T-cell (primary cell): ENCODE measurements around the gene MTOR. TPM values are rescaled to one million over a fixed set of nuclear protein-coding genes. Genes with fewer than 3 reads are reported as not detected.

Experiments
- ATAC-seq, 4 experiments: fragments of 200-7000 bp in 3 of 4; fragments of 150-1000 bp in 1 of 4; cut with Tn5 transposase; replicated peaks in 1 of 4; 1 replicate in 3 of 4; 2 replicates in 1 of 4; pipeline ENCODE4 v1.10.0; 2021; ENCODE audit warnings: moderate library complexity in 3 of 4, mild to moderate bottlenecking in 2 of 4, moderate number of reproducible peaks in 1 of 4
- CTCF ChIA-PET, 2 donors: fragments of 300-600 bp; sonication (Branson Sonifier 250); formaldehyde crosslinking; loops; one replicate each; lab custom pipeline; 2022; ENCODE audit warnings: antibody characterized with exemption in 2 of 2; lab: Charles Lee
- POLR2A ChIA-PET, 2 donors: fragments of 300-600 bp; sonication (Branson Sonifier 250); formaldehyde crosslinking; loops; one replicate each; lab custom pipeline; 2022; ENCODE audit warnings: antibody characterized with exemption in 2 of 2; lab: Charles Lee
- DNase-seq, 35 experiments: peaks; one replicate each; pipeline versions ENCODE4 v3.0.0 to v3.0.0-alpha.2; 2013 to 2023
- H3K27ac ChIP-seq: one replicate; pipeline ENCODE4 v1.5.1; 2013; ENCODE audit warnings: low read length
- H3K27me3 ChIP-seq, 2 experiments: replicated peaks in 1 of 2; 1 replicate in 1 of 2; 2 replicates in 1 of 2; pipeline versions ENCODE4 v1.6.1 to v1.7.0; 2013; ENCODE audit warnings: low read length in 1 of 2, mixed read lengths in 1 of 2; ENCODE audit not compliant: control insufficient read depth in 2 of 2, insufficient read depth in 2 of 2; ENCODE audit errors: extremely low read depth in 1 of 2
- H3K36me3 ChIP-seq, 2 donors: 1 replicate in 1 of 2; 2 replicates in 1 of 2; pipeline versions ENCODE4 v1.6.1 to v1.7.0; 2013; ENCODE audit warnings: low read length in 1 of 2; ENCODE audit not compliant: control insufficient read depth in 2 of 2, insufficient read depth in 1 of 2; ENCODE audit errors: extremely low read depth in 1 of 2
- H3K4me1 ChIP-seq, 2 experiments: 1 replicate in 1 of 2; 2 replicates in 1 of 2; pipeline versions ENCODE4 v1.6.1 to v1.7.0; 2013; ENCODE audit warnings: low read length in 2 of 2, mixed read lengths in 1 of 2; ENCODE audit not compliant: insufficient read depth in 2 of 2, control insufficient read depth in 1 of 2; ENCODE audit errors: extremely low read depth in 1 of 2
- H3K4me3 ChIP-seq, 2 donors: 1 replicate in 1 of 2; 2 replicates in 1 of 2; pipeline versions ENCODE4 v1.5.1 to v1.7.0; 2013; ENCODE audit warnings: mild to moderate bottlenecking in 2 of 2, low read length in 1 of 2, moderate library complexity in 1 of 2; ENCODE audit not compliant: control insufficient read depth in 1 of 2; ENCODE audit errors: extremely low read depth in 1 of 2
- H3K9me3 ChIP-seq: 2 replicates; pipeline ENCODE4 v1.7.0; 2013
- H3K27ac Mint-ChIP-seq, 2 donors: one replicate each; pipeline ENCODE4 v1.8.0; 2020 to 2021; ENCODE audit warnings: mild to moderate bottlenecking in 2 of 2, mixed read lengths in 2 of 2
- H3K27me3 Mint-ChIP-seq, 2 donors: one replicate each; pipeline ENCODE4 v1.8.0; 2021 to 2022; ENCODE audit warnings: mixed read lengths in 2 of 2
- H3K36me3 Mint-ChIP-seq: one replicate; pipeline ENCODE4 v1.8.0; 2021; ENCODE audit warnings: mixed read lengths
- H3K4me1 Mint-ChIP-seq, 3 donors: one replicate each; pipeline ENCODE4 v1.8.0; 2020 to 2022; ENCODE audit warnings: mixed read lengths in 3 of 3, mild to moderate bottlenecking in 1 of 3
- H3K4me3 Mint-ChIP-seq, 3 donors: one replicate each; pipeline ENCODE4 v1.8.0; 2020 to 2022; ENCODE audit warnings: mild to moderate bottlenecking in 3 of 3, mixed read lengths in 3 of 3, moderate library complexity in 3 of 3
- H3K9me3 Mint-ChIP-seq, 3 donors: one replicate each; pipeline ENCODE4 v1.8.0; 2020 to 2022; ENCODE audit warnings: mixed read lengths in 3 of 3
- WGBS: methylation state at CpG from one replicate; pipeline ENCODE4 v1.1.5; 2013; ENCODE audit warnings: missing lambda C conversion rate; ENCODE audit not compliant: insufficient coverage; 5-methylcytosine and 5-hydroxymethylcytosine counted together
- total RNA-seq, 35 experiments: library from RNA in 6 of 35; stranded (reverse) in 6 of 35; fragments of 120-200 nt in 1 of 35; gene quantifications; one replicate each; pipeline versions ENCODE4 v1.2.1 to v1.2.4 and lab custom pipeline; 2013 to 2026

Gene MTOR
- total RNA-seq, 5 donors from 2014 or later (not counting 1 experiment from before 2014, with no cell fraction given): 41.7 to 45.1 (median 43.6) TPM

- H3K4me3 Mint-ChIP-seq: no peak overlapping the region
These were observed 31.5 kb upstream of the MTOR start for GRCh38 chr1:11293856-11294255.

GRCh38 chr1:11291049-11291448 lies 28.7 kb upstream of the MTOR start:
- Mint-ChIP-seq H3K4me3 (peak overlapping the region in 1 of 3 donors; percentile 54), H3K27me3 (no peaks in the 10 kb centered on the region), H3K27ac (peak overlapping the region; percentile 90), H3K4me1 (peaks cover 65 to 75% (median 75%) of the 10 kb centered on the region in 3 donors), H3K36me3 (peaks cover 33% of the 10 kb centered on the region), H3K9me3 (no peaks in the 10 kb centered on the region)
- Histone ChIP-seq H3K36me3 (peaks cover 18 to 56% of the 10 kb centered on the region in 2 donors), H3K4me1 (peaks cover 29 to 41% of the 10 kb centered on the region in 2 experiments), H3K4me3 (peak overlapping the region in 1 of 2 donors; percentile 27), H3K27me3 (no peaks in the 10 kb centered on the region), H3K27ac (no peak overlapping the region), H3K9me3 (no peaks in the 10 kb centered on the region)
- ChIA-PET POLR2A (interaction anchor here (0.6 to 0.7 kb wide), 2 partner anchors 8 to 432 kb away, joined by 4 to 10 read pairs; no protein-coding TSS in a partner anchor), CTCF (interaction anchor here (0.5 to 0.6 kb wide), 3 partner anchors 10 to 126 kb away, joined by 3 to 7 read pairs (median 3); no protein-coding TSS in a partner anchor)
- DNase-seq (no peak), ATAC-seq (no peak)
- 100% methylated on average over 2 of the region's 2 CpGs for WGBS

More at GRCh38 chr1:11293856-11294255, 31.5 kb upstream of the MTOR start:
- Histone ChIP-seq H3K4me1 (peaks cover 27 to 34% of the 10 kb centered on the region in 2 experiments), H3K27me3 (no peaks in the 10 kb centered on the region), H3K9me3 (no peaks in the 10 kb centered on the region), H3K4me3 (no peak overlapping the region), H3K36me3 (peaks cover 22 to 35% of the 10 kb centered on the region in 2 donors), H3K27ac (no peak overlapping the region)
- WGBS: 100% methylated on average over 3 of the region's 6 CpGs
- Mint-ChIP-seq H3K9me3 (no peaks in the 10 kb centered on the region), H3K27me3 (no peaks in the 10 kb centered on the region), H3K36me3 (peaks cover 26% of the 10 kb centered on the region), H3K27ac (peak overlapping the region in 1 of 2 donors; percentile 65), H3K4me1 (peaks cover 54 to 68% (median 67%) of the 10 kb centered on the region in 3 donors)
- POLR2A ChIA-PET: no interaction called here
- CTCF ChIA-PET: interaction anchor here in 1 of 2 donors (1.4 kb wide), 1 partner anchor 52 kb away, joined by 3 read pairs; no protein-coding TSS in a partner anchor
- ATAC-seq (no peak), DNase-seq (no peak)

GRCh38 chr1:11289064-11289463 lies 26.7 kb upstream of the MTOR start:
- CTCF ChIA-PET: no interaction called here
- H3K27ac Mint-ChIP-seq: peak overlapping the region; percentile 42 to 66
- WGBS: 93% methylated on average over 3 of the region's 5 CpGs
- H3K27ac ChIP-seq: no peak overlapping the region
- peaks cover 68 to 77% (median 76%) of the 10 kb centered on the region in 3 donors for H3K4me1 Mint-ChIP-seq
- H3K4me1 ChIP-seq: peaks cover 32 to 44% of the 10 kb centered on the region in 2 experiments
- ATAC-seq: no peak
- H3K27me3 ChIP-seq: no peaks in the 10 kb centered on the region
- no peaks in the 10 kb centered on the region for H3K9me3 ChIP-seq
- no peaks in the 10 kb centered on the region for H3K27me3 Mint-ChIP-seq
- H3K36me3 ChIP-seq: peaks cover 16 to 52% of the 10 kb centered on the region in 2 donors
- no peak overlapping the region for H3K4me3 ChIP-seq
- peaks cover 42% of the 10 kb centered on the region for H3K36me3 Mint-ChIP-seq
- no peak for DNase-seq
- no peaks in the 10 kb centered on the region for H3K9me3 Mint-ChIP-seq
- no peak overlapping the region for H3K4me3 Mint-ChIP-seq
- POLR2A ChIA-PET: no interaction called here

- DNase-seq: no peak
- no peak overlapping the region for H3K4me3 ChIP-seq
- Mint-ChIP-seq H3K9me3 (no peaks in the 10 kb centered on the region), H3K27ac (peak overlapping the region; percentile 88 to 99), H3K4me1 (peaks cover 79 to 80% (median 79%) of the 10 kb centered on the region in 3 donors), H3K36me3 (peaks cover 40% of the 10 kb centered on the region), H3K4me3 (peak overlapping the region in 2 of 3 donors; percentile 43 to 69), H3K27me3 (no peaks in the 10 kb centered on the region)
- no peaks in the 10 kb centered on the region for H3K27me3 ChIP-seq
- H3K36me3 ChIP-seq: peaks cover 13 to 56% of the 10 kb centered on the region in 2 donors
- ChIA-PET POLR2A (interaction anchor here in 1 of 2 donors (0.6 kb wide), 1 partner anchor 116 kb away, joined by 3 read pairs; no protein-coding TSS in a partner anchor), CTCF (no interaction called here)
- no peaks in the 10 kb centered on the region for H3K9me3 ChIP-seq
- H3K4me1 ChIP-seq: peaks cover 46 to 56% of the 10 kb centered on the region in 2 experiments
- no peak overlapping the region for H3K27ac ChIP-seq
- WGBS: 95% methylated on average over 2 of the region's 3 CpGs
- ATAC-seq: no peak
These were observed 24.5 kb upstream of the MTOR start for GRCh38 chr1:11286735-11287410.

GRCh38 chr1:11285883-11286734 lies 23.8 kb upstream of the MTOR start:
- ChIA-PET POLR2A (interaction anchor here in 1 of 2 donors (0.6 kb wide), 1 partner anchor 115 kb away, joined by 3 read pairs; no protein-coding TSS in a partner anchor), CTCF (no interaction called here)
- DNase-seq: no peak
- 98% methylated on average over 4 of the region's 7 CpGs for WGBS
- no peaks in the 10 kb centered on the region for H3K9me3 ChIP-seq
- ATAC-seq: no peak
- H3K4me1 ChIP-seq: peaks cover 49 to 56% of the 10 kb centered on the region in 2 experiments
- Mint-ChIP-seq H3K4me1 (peaks cover 79 to 81% (median 79%) of the 10 kb centered on the region in 3 donors), H3K27ac (peak overlapping the region; percentile 88 to 99), H3K27me3 (no peaks in the 10 kb centered on the region), H3K36me3 (peaks cover 37% of the 10 kb centered on the region), H3K9me3 (no peaks in the 10 kb centered on the region), H3K4me3 (peak overlapping the region in 2 of 3 donors; percentile 69 to 75)
- no peak overlapping the region for H3K27ac ChIP-seq
- no peaks in the 10 kb centered on the region for H3K27me3 ChIP-seq
- peaks cover 13 to 56% of the 10 kb centered on the region in 2 donors for H3K36me3 ChIP-seq
- no peak overlapping the region for H3K4me3 ChIP-seq

- H3K27me3 ChIP-seq: no peaks in the 10 kb centered on the region
- peaks cover 38% of the 10 kb centered on the region for H3K36me3 Mint-ChIP-seq
- peak in 2 of 4 experiments; percentile 25 to 59 for ATAC-seq
- peak overlapping the region; percentile 88 to 99 for H3K27ac Mint-ChIP-seq
- H3K27ac ChIP-seq: peak overlapping the region; percentile 39
- no peaks in the 10 kb centered on the region for H3K9me3 Mint-ChIP-seq
- POLR2A ChIA-PET: no interaction called here
- peaks cover 56 to 67% of the 10 kb centered on the region in 2 experiments for H3K4me1 ChIP-seq
- peaks cover 83 to 86% (median 85%) of the 10 kb centered on the region in 3 donors for H3K4me1 Mint-ChIP-seq
- peak overlapping the region; percentile 47 to 75 (median 69) for H3K4me3 Mint-ChIP-seq
- CTCF ChIA-PET: no interaction called here
- WGBS: 35% methylated on average over 4 of the region's 6 CpGs
- no peaks in the 10 kb centered on the region for H3K27me3 Mint-ChIP-seq
- H3K9me3 ChIP-seq: no peaks in the 10 kb centered on the region
- H3K36me3 ChIP-seq: peaks cover 5 to 51% of the 10 kb centered on the region in 2 donors
- no peak for DNase-seq
- no peak overlapping the region for H3K4me3 ChIP-seq
These were observed 22.4 kb upstream of the MTOR start for GRCh38 chr1:11284784-11285183.
